HepG2 (cell line): Measurements from ENCODE around the gene LGALS7B. TPM values are rescaled to one million over a fixed set of nuclear protein-coding genes. Genes with fewer than 3 reads are reported as not detected.
A peak's percentile ranks its signal among the peaks of the same experiment; 100 is the strongest.

Experiments
- ASH2L ChIP-seq: fragments of 300-600, 200-600 bp; sonication (generic); IDR thresholded peaks from 2 replicates; pipeline ENCODE4 v1.7.0; 2017; ENCODE audit warnings: low read depth, mild to moderate bottlenecking, moderate library complexity, mixed read lengths, low read length; ENCODE audit not compliant: insufficient read length
- CREB1 ChIP-seq, 2 experiments: fragments of 450-650 bp in 1 of 2; IDR thresholded peaks; 2 replicates each; pipeline ENCODE4 v1.6.1; 2016 to 2017; ENCODE audit warnings: control low read depth in 1 of 2, mild to moderate bottlenecking in 1 of 2, missing compliant biosample characterization in 1 of 2, missing genetic modification characterization in 1 of 2
- HDAC1 ChIP-seq: sonication (generic); formaldehyde crosslinking; IDR thresholded peaks from 2 replicates; pipeline ENCODE4 v1.5.1; 2020; ENCODE audit warnings: mild to moderate bottlenecking, missing genetic modification reagents
- KDM2A ChIP-seq: sonication (generic); formaldehyde crosslinking; IDR thresholded peaks from 2 replicates; pipeline ENCODE4 v1.4.0; 2020; ENCODE audit warnings: low read depth, missing genetic modification reagents, borderline replicate concordance
- KDM4B ChIP-seq: sonication (generic); formaldehyde crosslinking; IDR thresholded peaks from 2 replicates; pipeline ENCODE4 v1.4.0; 2020; ENCODE audit warnings: missing genetic modification reagents
- MAZ ChIP-seq, 2 experiments: sonication (generic) in 1 of 2; formaldehyde crosslinking in 1 of 2; IDR thresholded peaks; 2 replicates each; pipeline versions ENCODE4 v1.5.0 to v1.6.1; 2012 to 2020; ENCODE audit warnings: low read depth in 2 of 2, mild to moderate bottlenecking in 2 of 2, borderline replicate concordance in 1 of 2, improper control_type of control experiment in 1 of 2, low read length in 1 of 2, missing genetic modification reagents in 1 of 2, moderate library complexity in 1 of 2
- MIXL1 ChIP-seq: IDR thresholded peaks from 2 replicates; pipeline ENCODE4 v1.6.1; 2016
- MTF2 ChIP-seq: sonication (generic); formaldehyde crosslinking; IDR thresholded peaks from 2 replicates; pipeline ENCODE4 v1.5.0; 2020; ENCODE audit warnings: missing genetic modification reagents, borderline replicate concordance
- ONECUT2 ChIP-seq: sonication (generic); formaldehyde crosslinking; IDR thresholded peaks from 2 replicates; pipeline ENCODE4 v1.4.0; 2020; ENCODE audit warnings: missing genetic modification reagents
- PHF20 ChIP-seq: sonication (generic); formaldehyde crosslinking; IDR thresholded peaks from 2 replicates; pipeline ENCODE4 v1.5.0; 2020; ENCODE audit warnings: mild to moderate bottlenecking, missing genetic modification reagents
- SMARCC2 ChIP-seq: fragments of 450-650 bp; IDR thresholded peaks from 2 replicates; pipeline ENCODE4 v1.6.1; 2017; ENCODE audit warnings: antibody characterized with exemption, mild to moderate bottlenecking
- TFDP2 ChIP-seq: sonication (generic); formaldehyde crosslinking; IDR thresholded peaks from 2 replicates; pipeline ENCODE4 v1.4.0; 2020; ENCODE audit warnings: missing genetic modification reagents
- ZNF260 ChIP-seq: sonication (generic); formaldehyde crosslinking; IDR thresholded peaks from 2 replicates; pipeline ENCODE4 v1.4.0; 2020; ENCODE audit warnings: missing genetic modification reagents, low read depth, mild to moderate bottlenecking, borderline replicate concordance
- ZNF407 ChIP-seq: sonication (generic); formaldehyde crosslinking; IDR thresholded peaks from one replicate; pipeline ENCODE4 v1.5.1; 2020; ENCODE audit warnings: mild to moderate bottlenecking, missing genetic modification reagents; ENCODE audit errors: not compliant biosample characterization
- ZNF451 ChIP-seq: sonication (generic); formaldehyde crosslinking; IDR thresholded peaks from 2 replicates; pipeline ENCODE4 v1.5.0; 2020; ENCODE audit warnings: mild to moderate bottlenecking, missing genetic modification reagents
- ZNF766 ChIP-seq: sonication (generic); formaldehyde crosslinking; IDR thresholded peaks from 2 replicates; pipeline ENCODE4 v1.5.0; 2020; ENCODE audit warnings: missing genetic modification reagents, borderline replicate concordance
- ZNF816 ChIP-seq: sonication (generic); formaldehyde crosslinking; IDR thresholded peaks from 2 replicates; pipeline ENCODE4 v1.8.0; 2022; ENCODE audit warnings: missing genetic modification reagents, mild to moderate bottlenecking, borderline replicate concordance
- polyA plus RNA-seq, 8 experiments: library from polyadenylated mRNA; depleted of rRNA in 3 of 8; stranded (reverse) in 7 of 8; unstranded in 1 of 8; fragments of >200 nt; fragmentation: Illumina TruSeq in 4 of 8; extraction: Trizol in 4 of 8; gene quantifications; 2 replicates each; pipeline versions ENCODE4 v1.2.1 to v1.2.3, GENCODE V29; 2011 to 2016; ENCODE audit warnings: low read depth in 4 of 8, missing spikeins in 1 of 8, mixed read lengths in 1 of 8; ENCODE audit not compliant: insufficient read depth in 1 of 8
- total RNA-seq, 5 experiments: library from RNA; depleted of rRNA; stranded (reverse); fragments of >200 nt; fragmentation: Illumina TruSeq; extraction: Trizol; gene quantifications; 2 replicates each; pipeline ENCODE4 v1.2.3, GENCODE V29; 2016; ENCODE audit warnings: low read depth in 1 of 5
- TF ChIP-seq, protein P1 (sequence below): sonication (generic); formaldehyde crosslinking; IDR thresholded peaks from 2 replicates; pipeline ENCODE4 v1.8.0; 2022; ENCODE audit warnings: missing genetic modification reagents, low read depth, mild to moderate bottlenecking, borderline replicate concordance
- TF ChIP-seq, protein P2 (sequence below): sonication (generic); formaldehyde crosslinking; conservative IDR thresholded peaks from 2 replicates; pipeline ENCODE4 v1.8.1; 2023; ENCODE audit warnings: missing genetic modification reagents

LGALS7B gene
- total and polyA plus RNA-seq, 2 of the 13 experiments (the other 11 are each of a cell fraction or from before 2014, with no cell fraction given), result 1.7 to 2.1 TPM

GRCh38 chr19:38759590-38760003, 29.4 kb upstream of the LGALS7B start (continued):
- peak; percentile 39; the same call in 1 of the 2 replicates for TF ChIP-seq TFDP2
- TF ChIP-seq KDM2A (CRISPR knock-in tag), result peak; percentile 27; the same call in 1 of the 2 replicates
- TF ChIP-seq MAZ (IDR thresholded peaks at IDR 0.05; ENCODE audit: borderline replicate concordance, low read depth, low read length), result no peak
- no peak for TF ChIP-seq MAZ (CRISPR knock-in tag; IDR thresholded peaks at IDR 0.05; ENCODE audit: low read depth)
- no peak for TF ChIP-seq ZNF766
- peak; percentile 95 for TF ChIP-seq MIXL1 (CRISPR knock-in tag)
- TF ChIP-seq MTF2 (CRISPR knock-in tag), result no peak
- TF ChIP-seq CREB1 (IDR thresholded peaks at IDR 0.05), result 0 out of 2 replicates have a peak, but pooled peaks have one; percentile 20
- TF ChIP-seq CREB1 (CRISPR knock-in tag; IDR thresholded peaks at IDR 0.05), result peak; percentile 72
- no peak for TF ChIP-seq HDAC1 (CRISPR knock-in tag)
- no peak for TF ChIP-seq ZNF407 (CRISPR knock-in tag)
- TF ChIP-seq, protein P1, sequence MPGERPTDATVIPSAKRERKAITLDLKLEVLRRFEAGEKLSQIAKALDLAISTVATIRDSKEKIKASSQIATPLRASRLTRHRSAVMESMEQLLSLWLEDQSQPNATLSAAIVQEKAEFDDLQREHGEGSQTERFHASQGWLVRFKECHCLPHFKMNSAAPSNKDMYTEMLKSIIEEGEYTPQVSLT (CRISPR knock-in tag), result no peak
- TF ChIP-seq, protein P2, sequence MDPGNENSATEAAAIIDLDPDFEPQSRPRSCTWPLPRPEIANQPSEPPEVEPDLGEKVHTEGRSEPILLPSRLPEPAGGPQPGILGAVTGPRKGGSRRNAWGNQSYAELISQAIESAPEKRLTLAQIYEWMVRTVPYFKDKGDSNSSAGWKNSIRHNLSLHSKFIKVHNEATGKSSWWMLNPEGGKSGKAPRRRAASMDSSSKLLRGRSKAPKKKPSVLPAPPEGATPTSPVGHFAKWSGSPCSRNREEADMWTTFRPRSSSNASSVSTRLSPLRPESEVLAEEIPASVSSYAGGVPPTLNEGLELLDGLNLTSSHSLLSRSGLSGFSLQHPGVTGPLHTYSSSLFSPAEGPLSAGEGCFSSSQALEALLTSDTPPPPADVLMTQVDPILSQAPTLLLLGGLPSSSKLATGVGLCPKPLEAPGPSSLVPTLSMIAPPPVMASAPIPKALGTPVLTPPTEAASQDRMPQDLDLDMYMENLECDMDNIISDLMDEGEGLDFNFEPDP (CRISPR knock-in tag), result no peak
- no peak for TF ChIP-seq PHF20 (CRISPR knock-in tag)
- no peak for TF ChIP-seq ZNF451 (CRISPR knock-in tag)
- peak; percentile 77; the same call in 1 of the 2 replicates for TF ChIP-seq ONECUT2 (CRISPR knock-in tag)
- no peak for TF ChIP-seq ZNF260 (CRISPR knock-in tag)
- peak; percentile 41 for TF ChIP-seq ASH2L
- 0 out of 2 replicates have a peak, but pooled peaks have one; percentile 43 for TF ChIP-seq SMARCC2
- no peak for TF ChIP-seq KDM4B (CRISPR knock-in tag)
- TF ChIP-seq ZNF816 (CRISPR knock-in tag), result no peak
